GM12892 (cell line): ENCODE measurements around the gene OR3A3.
A peak's percentile ranks its signal among the peaks of the same experiment; 100 is the strongest.
"Not testable (repeated sequence)": the region's sequence is repeated elsewhere in the genome, so short reads cannot be mapped to it uniquely, and the experiment has no call there.

ENCODE experiments used
- DNase-seq: peaks from one replicate; pipeline ENCODE4 v3.0.0; 2011; ENCODE audit not compliant: insufficient read length
- FAIRE-seq: peaks from 2 replicates; lab custom pipeline; 2011; peaks lifted over from hg19 to GRCh38; lab: Jason Lieb, UNC
- POLR2A ChIP-seq: IDR thresholded peaks from 2 replicates; pipeline ENCODE4 v1.6.1; 2011; ENCODE audit warnings: low read depth, low read length, control low read depth
- POLR2AphosphoS5 ChIP-seq: IDR thresholded peaks from 2 replicates; pipeline ENCODE4 v1.6.1; 2011; ENCODE audit warnings: low read depth, low read length, control low read depth
- TAF1 ChIP-seq: IDR thresholded peaks from 2 replicates; pipeline ENCODE4 v1.6.1; 2011; ENCODE audit warnings: low read depth, mild to moderate bottlenecking, control low read depth, low read length, borderline replicate concordance

The OR3A3 gene

GRCh38 chr17:3418222-3418621 is 7.1 kb downstream of the OR3A3 start:
- FAIRE-seq (no peak), DNase-seq (no peak)
- TF ChIP-seq TAF1 = no peak
- no peak for TF ChIP-seq POLR2AphosphoS5
- no peak for TF ChIP-seq POLR2A

GRCh38 chr17:3433215-3433614 is 22.0 kb downstream of the OR3A3 start:
- peak; percentile 60 for FAIRE-seq
- not testable (repeated sequence) for DNase-seq

- no peak for FAIRE-seq
- TF ChIP-seq POLR2A (no peak), POLR2AphosphoS5 (no peak), TAF1 (no peak)
- DNase-seq = no peak
These were observed 22.6 kb downstream of the OR3A3 start, which contains the start of gene OR1E2 for GRCh38 chr17:3433741-3434140. TSS of gene OR1E2 (minus strand) at chr17:3433841. CDS start at chr17:3433841, 0 bp downstream.

GRCh38 chr17:3438368-3438767 is 27.2 kb downstream of the OR3A3 start:
- no peak for DNase-seq
- no peak for FAIRE-seq
- TF ChIP-seq POLR2AphosphoS5 = no peak
- no peak for TF ChIP-seq TAF1
- no peak for TF ChIP-seq POLR2A

GRCh38 chr17:3440451-3440850 is 29.3 kb downstream of the OR3A3 start:
- TF ChIP-seq POLR2AphosphoS5 (no peak), TAF1 (no peak), POLR2A (no peak)
- FAIRE-seq (no peak), DNase-seq (no peak)

GRCh38 chr17:3447625-3448024 is 36.5 kb downstream of the OR3A3 start:
- FAIRE-seq = no peak
- no peak for TF ChIP-seq POLR2A
- no peak for TF ChIP-seq POLR2AphosphoS5
- no peak for TF ChIP-seq TAF1
- DNase-seq = no peak

GRCh38 chr17:3448059-3448665 is 37.0 kb downstream of the OR3A3 start:
- FAIRE-seq (no peak), DNase-seq (no peak)
- TF ChIP-seq TAF1 (no peak), POLR2A (no peak), POLR2AphosphoS5 (no peak)

GRCh38 chr17:3466355-3466754 is 55.2 kb downstream of the OR3A3 start:
- DNase-seq, FAIRE-seq: not testable (repeated sequence)

- no peak for DNase-seq
- FAIRE-seq = no peak
- TF ChIP-seq POLR2AphosphoS5 (no peak), POLR2A (no peak), TAF1 (no peak)
These were observed 58.4 kb downstream of the OR3A3 start for GRCh38 chr17:3469529-3469928.

GRCh38 chr17:3471599-3471998 is 60.4 kb downstream of the OR3A3 start, which contains the start of gene SPATA22:
TSS of gene SPATA22 (minus strand) at chr17:3471819. CDS start at chr17:3469325, 2,494 bp downstream.
- no peak for FAIRE-seq
- TF ChIP-seq POLR2AphosphoS5 (no peak), POLR2A (no peak), TAF1 (no peak)
- no peak for DNase-seq

GRCh38 chr17:3472137-3472536 is 61.0 kb downstream of the OR3A3 start:
- no peak for TF ChIP-seq TAF1
- TF ChIP-seq POLR2A = no peak
- TF ChIP-seq POLR2AphosphoS5 = no peak
- no peak for FAIRE-seq

More at GRCh38 chr17:3472137-3472536, 61.0 kb downstream of the OR3A3 start:
- no peak for DNase-seq
